Hepatocyte (in vitro differentiated cells): ENCODE results near the gene ATP8B3.

ENCODE experiments used
- CTCF ChIP-seq: fragments of 200-600 bp; sonication (generic); IDR thresholded peaks from 2 replicates; pipeline ENCODE4 v1.5.1; 2016; ENCODE audit warnings: antibody characterized with exemption, mild to moderate bottlenecking; ENCODE audit not compliant: poor library complexity
- EZH2 ChIP-seq: fragments of 200-600 bp; sonication (generic); IDR thresholded peaks from 2 replicates; pipeline ENCODE4 v1.6.1; 2016; ENCODE audit warnings: antibody characterized with exemption, mild to moderate bottlenecking, borderline replicate concordance

GRCh38 chr19:1819341-1820255 lies 7.5 kb upstream of the ATP8B3 start:
- TF ChIP-seq EZH2: no peak
- no peak for TF ChIP-seq CTCF
